Right kidney (tissue), 1 donor: ENCODE results near the gene DSEL.

Experiments
- DNase-seq: peaks from one replicate; pipeline ENCODE4 v3.0.0-alpha.2; 2016

Gene DSEL

GRCh38 chr18:67508146-67508545 is 8.4 kb downstream of the DSEL start:
- no peak for DNase-seq

DNA sequence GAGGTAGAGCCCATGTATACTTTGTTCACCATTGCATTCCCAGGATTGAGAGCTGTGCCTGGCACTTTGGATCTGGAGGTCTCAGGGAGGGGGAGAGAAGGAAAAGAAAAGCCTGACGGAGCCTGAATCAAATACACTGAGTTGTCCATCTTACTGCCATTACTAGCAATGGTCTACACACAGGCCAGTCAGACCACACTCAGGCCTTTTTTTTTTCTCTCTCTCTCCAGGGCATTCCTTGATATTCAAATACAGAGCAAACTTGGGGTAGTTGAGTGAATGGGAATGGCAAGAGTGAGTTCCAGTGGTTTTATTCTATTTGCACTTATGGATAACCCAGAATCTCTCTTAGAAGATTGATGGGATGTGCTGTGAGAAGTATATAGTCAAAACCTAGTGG is 11.8 kb downstream of the DSEL start:
- no peak for DNase-seq

DNA sequence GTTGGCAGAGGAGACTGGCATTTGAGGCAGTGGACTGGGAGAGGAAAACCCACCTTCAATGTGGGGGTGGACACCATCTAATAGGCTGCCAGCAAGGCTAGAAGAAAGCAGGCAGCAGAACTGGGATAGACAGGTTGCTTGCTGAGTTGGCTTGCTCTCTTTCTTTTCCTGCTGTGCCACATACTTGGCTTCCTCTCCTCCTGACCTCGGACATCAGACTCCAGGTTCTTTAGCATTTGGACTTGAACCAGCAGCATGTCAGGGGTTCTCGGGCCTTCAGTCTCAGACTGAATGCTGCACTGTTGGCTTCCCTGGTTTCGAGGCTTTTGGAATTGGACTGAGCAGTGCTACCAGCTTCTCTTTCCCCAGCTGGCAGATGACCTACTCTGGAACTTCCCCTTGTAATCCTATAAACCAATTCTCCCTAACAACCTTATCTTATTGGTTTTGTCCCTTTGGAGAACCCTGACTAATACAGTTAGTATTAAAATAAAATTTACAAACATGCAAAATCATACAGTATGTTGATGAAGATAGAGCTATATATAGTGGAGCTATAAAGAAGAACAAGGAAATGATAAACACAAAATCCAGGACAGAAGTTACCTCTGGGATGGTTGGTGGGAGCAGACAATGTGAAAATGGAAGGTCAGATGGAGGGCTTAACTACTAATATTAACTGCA is 15.9 kb downstream of the DSEL start:
- DNase-seq = no peak

- no peak for DNase-seq
Measured at GRCh38 chr18:67496469-67496868, 20.1 kb downstream of the DSEL start.

DNA sequence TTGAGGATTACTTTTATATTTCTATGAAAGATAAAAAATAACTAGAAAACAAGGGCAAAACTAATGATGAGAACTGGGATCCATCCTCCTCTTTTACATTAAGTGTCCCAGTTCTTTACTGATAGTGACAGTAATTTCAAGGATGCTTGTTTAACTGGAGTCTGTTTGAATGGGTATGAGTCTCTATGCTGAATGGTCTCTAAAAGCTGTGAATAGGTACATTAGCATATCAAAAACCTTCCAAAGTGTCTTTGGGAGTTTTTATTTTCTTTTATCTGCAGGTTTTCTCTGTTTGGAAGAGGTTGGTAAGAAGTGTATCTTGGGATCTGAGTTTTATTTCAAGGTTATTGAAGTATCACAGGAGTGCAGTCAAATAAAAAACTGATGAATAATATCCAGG is 30.0 kb downstream of the DSEL start:
- no peak for DNase-seq

- no peak for DNase-seq
Measured at GRCh38 chr18:67485655-67486054, 30.9 kb downstream of the DSEL start.

DNA sequence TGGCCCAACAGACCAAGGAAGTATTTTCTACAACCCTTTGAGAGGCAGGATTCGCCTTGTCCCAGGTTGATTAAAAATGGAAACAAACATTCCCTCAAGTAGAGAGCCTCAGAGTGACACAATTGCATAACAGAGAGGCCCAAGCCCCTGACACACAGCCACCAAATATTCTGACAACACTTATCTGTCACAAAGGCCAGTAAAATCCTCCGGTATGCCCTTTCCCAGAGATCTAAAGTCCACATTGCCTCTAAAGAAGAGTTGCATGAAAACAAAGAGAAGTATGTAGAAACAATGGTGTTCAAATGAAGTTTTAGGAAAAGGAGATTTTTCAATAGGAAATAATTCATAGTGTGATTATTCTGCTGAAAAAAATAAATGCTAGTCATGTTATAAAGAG is 32.1 kb downstream of the DSEL start:
- DNase-seq = no peak

DNA sequence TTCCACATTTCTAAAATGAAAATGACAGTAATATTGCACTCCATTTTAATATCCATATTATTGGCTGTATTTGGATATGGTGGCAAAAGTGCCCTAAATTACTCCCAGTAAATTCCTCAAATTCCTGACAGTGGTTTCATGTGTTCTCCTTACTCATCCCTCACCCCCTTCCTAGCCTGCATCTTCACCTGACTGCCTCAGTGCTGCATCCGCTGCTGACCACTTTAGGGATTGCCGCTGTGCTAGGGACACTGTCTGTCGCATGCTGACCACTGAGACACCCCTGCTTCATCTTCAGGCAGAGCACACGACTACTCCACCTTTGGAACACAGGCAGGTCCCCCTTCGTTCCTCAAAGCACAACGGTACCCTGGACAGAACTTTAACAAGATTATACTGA is 32.6 kb downstream of the DSEL start:
- no peak for DNase-seq

DNA sequence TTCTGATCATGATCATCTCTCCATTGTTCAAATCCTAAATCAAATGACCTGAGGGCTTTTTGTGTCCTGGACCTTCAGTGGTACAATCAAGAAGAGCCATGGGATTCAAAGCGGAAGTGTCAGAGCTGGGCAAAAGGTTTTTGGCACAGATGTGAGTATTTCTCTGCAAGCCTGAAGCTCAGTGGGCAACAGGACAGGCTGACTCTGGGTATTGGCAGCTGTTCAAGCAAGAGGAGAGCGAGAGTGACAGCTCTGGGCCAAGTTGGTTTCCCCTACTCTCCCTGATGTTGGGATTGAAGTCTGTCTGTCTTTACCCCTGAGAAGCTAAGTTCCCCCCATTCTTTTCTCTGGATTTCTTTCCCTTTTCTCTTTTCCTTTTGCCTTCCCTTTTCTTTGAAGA is 33.3 kb downstream of the DSEL start:
- no peak for DNase-seq

- DNase-seq = no peak
Measured at GRCh38 chr18:67478249-67478648, 38.3 kb downstream of the DSEL start.

DNA sequence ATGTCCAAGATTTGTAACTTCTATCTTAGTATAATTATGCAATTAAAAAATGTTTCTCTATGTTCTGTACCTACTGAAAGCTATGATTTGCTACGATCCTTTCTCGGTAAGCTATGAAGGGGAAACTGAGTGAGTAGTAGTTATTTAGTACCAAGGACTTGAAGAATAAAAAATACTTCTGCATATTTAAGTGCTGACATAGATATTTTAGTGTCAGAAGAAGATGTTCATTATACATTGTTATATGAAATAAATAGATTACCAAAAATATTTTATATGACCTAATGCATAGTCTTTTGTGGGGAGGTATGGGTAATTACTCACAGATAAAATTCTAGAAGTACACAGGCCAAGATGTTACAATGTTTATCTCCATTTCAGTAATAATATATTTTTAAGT is 39.0 kb downstream of the DSEL start:
- DNase-seq = no peak

DNA sequence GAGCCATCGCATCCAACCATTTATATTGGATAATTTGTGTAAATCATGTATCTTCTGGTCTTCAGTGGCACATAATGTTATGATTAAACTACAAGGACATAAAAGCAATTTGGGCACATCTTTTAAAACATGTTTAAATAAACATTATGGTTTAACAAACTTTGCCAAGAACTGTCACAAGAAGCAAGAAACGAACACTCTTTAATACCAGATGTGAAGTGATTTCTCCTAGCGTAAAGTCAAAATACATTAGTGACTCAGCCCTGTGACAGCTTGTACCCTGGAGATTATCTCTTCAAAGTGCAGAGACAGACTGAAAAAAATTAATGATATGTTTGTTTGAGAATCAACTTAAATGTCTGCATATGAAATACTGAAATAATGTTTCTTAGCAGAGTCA is 39.9 kb downstream of the DSEL start:
- DNase-seq = no peak

- no peak for DNase-seq
Measured at GRCh38 chr18:67475673-67476072, 40.8 kb downstream of the DSEL start.

DNA sequence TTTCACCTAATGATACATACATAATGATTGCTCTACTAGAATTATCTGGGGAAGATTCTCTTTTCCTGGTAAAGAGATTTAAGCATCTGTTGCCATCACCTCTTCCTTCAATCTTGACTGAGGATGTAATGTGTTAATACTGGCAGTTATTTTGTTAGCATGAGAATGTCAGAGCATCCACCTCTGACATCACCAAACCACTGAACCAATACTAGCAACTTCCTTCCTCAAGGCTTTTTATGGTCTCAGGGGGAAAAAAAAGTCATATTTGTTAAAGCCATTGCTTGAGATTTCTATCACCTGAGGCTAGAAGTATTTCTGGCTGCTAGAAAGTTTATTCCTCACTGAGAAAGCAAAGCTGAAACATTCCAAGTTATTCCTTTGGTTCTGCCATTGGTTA is 48.5 kb downstream of the DSEL start:
- no peak for DNase-seq

DNA sequence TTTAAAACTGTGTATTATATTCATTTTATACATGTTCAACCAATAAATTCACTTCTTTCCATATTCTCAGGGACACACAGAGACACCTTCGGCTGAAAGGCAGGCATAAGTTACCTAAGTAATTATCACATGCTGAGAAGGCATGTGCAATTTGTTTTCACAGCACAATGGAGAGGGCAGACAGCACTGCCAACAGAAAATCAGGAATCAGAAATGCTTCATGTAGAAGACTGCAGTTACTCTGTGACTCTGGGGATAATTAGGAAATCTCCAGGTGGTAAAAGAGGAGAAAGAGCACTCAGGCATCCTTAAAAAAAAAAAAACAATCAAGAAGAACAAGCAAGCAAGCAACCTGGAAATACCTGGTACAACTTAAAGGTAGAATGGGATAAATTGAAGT is 49.3 kb downstream of the DSEL start:
- no peak for DNase-seq

- DNase-seq = no peak
Measured at GRCh38 chr18:67464499-67464898, 52.0 kb downstream of the DSEL start.

GRCh38 chr18:67463829-67464228 is 52.7 kb downstream of the DSEL start:
- DNase-seq = no peak

DNA sequence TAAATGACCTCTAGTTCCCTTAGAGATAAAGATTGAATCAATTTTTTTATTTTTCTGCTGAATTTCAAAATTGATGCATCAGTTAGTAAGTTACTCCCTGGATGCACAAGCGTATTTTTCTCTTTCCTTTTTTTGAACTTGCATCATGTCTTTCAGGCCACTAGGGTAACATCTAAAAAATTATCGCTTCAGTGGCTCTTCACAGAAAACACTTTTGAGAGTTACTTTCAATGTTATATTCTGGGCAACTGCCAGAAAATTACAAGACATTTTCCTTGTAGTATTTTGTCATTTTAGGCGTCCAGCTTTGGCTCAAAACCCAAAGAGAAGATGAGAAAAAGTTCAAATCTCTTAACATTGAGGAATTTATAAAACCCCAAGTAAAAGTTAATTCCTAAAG is 59.8 kb downstream of the DSEL start:
- DNase-seq = no peak
